Ectodermal cell (in vitro differentiated cells): ENCODE measurements around the gene RRP8. TPM values are rescaled to one million over a fixed set of nuclear protein-coding genes. Genes with fewer than 3 reads are reported as not detected.

Experiments
- H3K27ac ChIP-seq: 2 replicates; pipeline ENCODE4 v1.7.0; 2013; ENCODE audit warnings: mild to moderate bottlenecking, low read depth, low read length; ENCODE audit not compliant: insufficient read depth, poor library complexity, severe bottlenecking
- H3K27me3 ChIP-seq: 2 replicates; pipeline ENCODE4 v1.7.0; 2013; ENCODE audit warnings: mild to moderate bottlenecking, low read length; ENCODE audit not compliant: insufficient read depth, control insufficient read depth, poor library complexity, severe bottlenecking
- H3K36me3 ChIP-seq: one replicate; pipeline ENCODE4 v1.7.0; 2013; ENCODE audit warnings: low read length; ENCODE audit not compliant: control insufficient read depth, insufficient read depth
- H3K4me1 ChIP-seq: one replicate; pipeline ENCODE4 v1.7.0; 2013; ENCODE audit warnings: low read length; ENCODE audit not compliant: control insufficient read depth, insufficient read depth
- H3K4me3 ChIP-seq: 2 replicates; pipeline ENCODE4 v1.7.0; 2013; ENCODE audit warnings: low read depth, low read length, control low read depth; ENCODE audit not compliant: insufficient read depth
- H3K9me3 ChIP-seq: 2 replicates; pipeline ENCODE4 v1.7.0; 2013; ENCODE audit warnings: mild to moderate bottlenecking, low read length, moderate library complexity; ENCODE audit not compliant: control insufficient read depth
- WGBS, 2 experiments: methylation state at CpG; one replicate each; pipeline ENCODE4 v1.1.7; 2013; ENCODE audit warnings: missing lambda C conversion rate in 2 of 2; 5-methylcytosine and 5-hydroxymethylcytosine counted together
- polyA plus RNA-seq, 4 experiments: library from polyadenylated mRNA; stranded (reverse); fragments of 50-300 nt; gene quantifications; one replicate each; pipeline ENCODE4 v1.2.3, GENCODE V29; 2013

Gene RRP8
- polyA plus RNA-seq (2013, experiment 1 of 4): 14.4 TPM
- polyA plus RNA-seq (2013, experiment 2 of 4): 13.6 TPM
- 8.8 TPM for polyA plus RNA-seq (2013, experiment 3 of 4)
- 11.9 TPM for polyA plus RNA-seq (2013, experiment 4 of 4)

DNA sequence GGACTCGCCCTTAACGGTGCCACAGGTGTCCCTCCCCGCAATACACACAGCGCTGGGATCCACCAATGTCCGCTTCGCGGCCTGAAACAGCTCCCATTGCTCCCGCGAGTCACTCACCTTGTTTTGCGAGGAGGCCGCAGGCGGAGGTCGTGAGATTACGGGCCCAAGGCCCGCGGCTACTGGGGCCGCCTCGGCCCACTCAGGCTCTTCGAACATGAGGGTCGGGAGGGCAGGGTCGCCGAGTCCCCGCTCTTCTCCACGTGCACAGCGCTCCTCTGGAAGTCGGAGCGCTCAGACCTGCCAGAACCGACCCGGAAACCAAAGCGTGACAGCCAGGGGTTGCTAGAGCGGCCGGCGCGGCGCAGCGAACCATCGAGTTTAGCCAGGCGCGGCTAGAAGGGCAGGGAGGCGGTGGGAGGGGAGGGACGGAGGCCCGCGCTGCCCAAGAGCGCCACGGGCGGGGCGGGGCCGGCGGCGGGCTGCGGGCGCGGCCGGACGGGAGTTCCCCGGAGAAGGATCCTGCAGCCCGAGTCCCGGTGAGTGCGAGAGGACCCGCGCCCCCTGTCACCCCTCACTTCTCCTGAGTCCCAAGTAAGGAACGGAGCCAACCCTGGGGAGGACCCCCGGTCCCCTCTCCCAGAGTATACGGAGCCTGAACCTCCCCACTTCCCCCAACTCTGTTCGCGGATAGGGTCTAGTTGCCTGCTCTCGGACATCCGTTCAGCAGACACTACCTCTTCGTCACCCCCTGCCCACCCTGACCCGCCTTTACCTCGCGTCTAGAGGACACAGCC is at the start of gene RRP8, which contains the start of gene ILK:
Gene RRP8 (minus strand): TSS at position 330 of the 794 bp plus-strand sequence. CDS start 114 bp downstream, at position 216.
Gene ILK (plus strand): TSS at position 488 of the 794 bp plus-strand sequence. CDS start 498 bp downstream, outside the sequence.
- H3K4me3 ChIP-seq: peak within 1 kb of the TSS; percentile 57
- peak within 1 kb of the TSS; percentile 86 for H3K27ac ChIP-seq
- no peaks in the 10 kb centered on the region for H3K27me3 ChIP-seq
- WGBS, 2 experiments: 0% methylated on average over 72 of the region's 72 CpGs
- peaks cover 27% of the 10 kb centered on the region for H3K36me3 ChIP-seq
- no peaks in the 10 kb centered on the region for H3K9me3 ChIP-seq
- peaks cover 26% of the 10 kb centered on the region for H3K4me1 ChIP-seq

DNA sequence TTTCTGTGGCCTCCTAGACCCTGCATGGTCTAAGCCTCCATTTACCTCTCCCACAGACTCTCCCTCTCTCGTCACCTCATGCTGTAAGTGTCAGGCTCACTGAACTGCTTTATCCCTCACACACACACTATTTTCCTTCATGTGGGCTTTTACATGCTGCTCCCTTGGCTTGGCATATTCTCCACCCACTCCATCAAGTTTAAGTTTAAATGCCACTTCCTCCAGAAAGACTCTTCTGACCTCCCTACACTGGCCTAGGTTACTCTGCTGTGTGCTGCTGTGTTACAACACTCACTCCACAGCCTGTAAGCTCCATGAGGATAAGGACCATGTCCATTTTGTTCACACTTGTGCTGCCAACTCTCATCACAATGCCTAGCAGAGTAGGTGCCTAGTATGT is 49.7 kb upstream of the RRP8 start:
- peaks cover 37% of the 10 kb centered on the region for H3K27me3 ChIP-seq

DNA sequence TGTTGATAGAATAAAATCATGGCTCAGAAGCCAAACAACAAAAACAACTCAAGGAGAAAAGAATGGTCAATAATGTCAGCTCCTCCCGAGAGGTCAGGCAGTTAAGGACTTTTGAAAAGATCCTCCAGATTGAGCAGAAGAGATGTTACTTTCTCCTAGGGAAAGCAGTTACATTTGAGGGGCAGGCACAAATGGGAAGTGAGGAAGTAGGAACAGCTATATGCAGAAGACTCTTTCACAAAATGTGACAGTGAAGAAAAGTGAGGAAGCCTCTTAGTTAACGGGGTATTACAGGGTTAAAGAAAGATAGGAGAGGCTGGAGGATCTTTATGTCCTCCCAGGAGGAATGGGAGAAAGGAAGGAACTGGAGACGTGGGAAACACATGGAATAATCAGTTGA is 48.8 kb upstream of the RRP8 start:
- Histone ChIP-seq H3K27me3 (peaks cover 31% of the 10 kb centered on the region), H3K36me3 (no peaks in the 10 kb centered on the region), H3K9me3 (no peaks in the 10 kb centered on the region), H3K4me1 (peaks cover 17% of the 10 kb centered on the region), H3K4me3 (no peak overlapping the region), H3K27ac (no peak overlapping the region)
- WGBS, 2 experiments: 77 to 89% methylated on average over 3 of the region's 3 CpGs

More for the DNA sequence above, 49.7 kb upstream of the RRP8 start:
- H3K4me3 ChIP-seq: no peak overlapping the region
- no peak overlapping the region for H3K27ac ChIP-seq
- no peaks in the 10 kb centered on the region for H3K9me3 ChIP-seq
- H3K36me3 ChIP-seq: no peaks in the 10 kb centered on the region
- WGBS, 2 experiments: 86 to 89% methylated on average over 1 of the region's 1 CpG
- peaks cover 13% of the 10 kb centered on the region for H3K4me1 ChIP-seq

DNA sequence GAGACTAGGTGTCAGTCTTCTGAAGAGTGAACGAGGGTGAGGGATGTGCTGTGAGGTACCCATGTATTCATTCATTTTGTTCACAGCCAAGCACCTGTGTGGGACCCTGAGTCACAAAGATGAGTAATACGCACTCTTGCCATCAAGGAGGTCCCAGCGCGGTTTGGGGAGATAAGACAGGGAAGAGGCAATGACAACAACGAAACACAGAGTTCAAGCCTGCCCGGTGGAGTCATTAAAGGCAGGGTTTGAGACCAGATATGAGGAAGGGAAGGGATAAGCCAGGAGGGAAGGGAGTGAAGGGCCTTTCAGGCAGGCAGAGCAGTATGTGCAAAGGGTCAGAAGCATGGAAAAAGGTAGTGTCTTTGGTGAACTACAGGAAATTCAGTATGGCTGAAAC is 47.6 kb upstream of the RRP8 start:
- Histone ChIP-seq H3K27ac (no peak overlapping the region), H3K9me3 (no peaks in the 10 kb centered on the region), H3K4me1 (peaks cover 12% of the 10 kb centered on the region), H3K36me3 (no peaks in the 10 kb centered on the region), H3K27me3 (peaks cover 19% of the 10 kb centered on the region), H3K4me3 (no peak overlapping the region)
- 89 to 90% methylated on average over 6 of the region's 6 CpGs for WGBS, 2 experiments

DNA sequence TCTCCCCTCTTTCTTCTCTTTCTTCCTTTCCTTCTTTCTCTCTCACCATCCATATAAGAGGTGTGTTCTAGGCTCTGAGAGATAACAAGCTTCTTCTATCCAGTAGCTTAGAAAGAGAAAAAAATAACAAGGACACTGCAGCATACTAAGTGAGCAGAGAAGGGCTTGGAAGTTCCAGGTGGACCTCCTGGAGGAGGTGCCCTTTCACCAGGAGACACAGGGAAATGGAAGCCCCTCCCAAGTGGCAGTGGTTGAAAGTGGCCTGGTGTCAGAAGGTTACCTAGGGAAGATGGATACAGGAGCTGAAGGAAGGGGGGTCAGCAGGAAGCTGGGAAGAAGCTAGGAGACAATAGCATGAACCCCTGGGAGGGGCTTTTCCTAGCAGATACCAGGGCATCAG is 46.7 kb upstream of the RRP8 start:
- H3K4me3 ChIP-seq: no peak overlapping the region
- H3K27me3 ChIP-seq: peaks cover 17% of the 10 kb centered on the region
- H3K4me1 ChIP-seq: peaks cover 12% of the 10 kb centered on the region
- H3K27ac ChIP-seq: no peak overlapping the region
- no peaks in the 10 kb centered on the region for H3K36me3 ChIP-seq
- H3K9me3 ChIP-seq: no peaks in the 10 kb centered on the region

DNA sequence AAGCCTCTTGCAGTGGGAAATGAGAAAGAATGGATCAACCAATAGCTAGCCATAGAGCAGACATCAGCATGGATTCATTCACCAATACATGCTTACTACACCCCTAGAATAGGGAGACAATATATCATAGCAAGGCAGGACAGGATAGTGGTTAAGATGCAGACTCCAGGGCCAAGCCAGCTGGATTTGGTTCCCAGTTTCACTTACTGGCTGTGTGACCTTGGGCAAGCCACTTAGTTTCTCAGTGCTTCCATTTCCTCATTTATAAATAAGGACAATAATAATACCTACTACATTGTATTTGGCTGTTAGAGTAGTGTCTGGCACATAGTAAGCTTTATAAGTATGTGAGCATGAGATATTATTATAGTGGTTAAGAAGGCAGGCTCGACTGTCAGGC is 45.1 kb upstream of the RRP8 start:
- no peaks in the 10 kb centered on the region for H3K36me3 ChIP-seq
- H3K4me1 ChIP-seq: peaks cover 12% of the 10 kb centered on the region
- no peak overlapping the region for H3K27ac ChIP-seq
- 94% methylated on average over 1 of the region's 1 CpG for WGBS, 2 experiments
- no peak overlapping the region for H3K4me3 ChIP-seq
- H3K27me3 ChIP-seq: peaks cover 1% of the 10 kb centered on the region
- no peaks in the 10 kb centered on the region for H3K9me3 ChIP-seq

DNA sequence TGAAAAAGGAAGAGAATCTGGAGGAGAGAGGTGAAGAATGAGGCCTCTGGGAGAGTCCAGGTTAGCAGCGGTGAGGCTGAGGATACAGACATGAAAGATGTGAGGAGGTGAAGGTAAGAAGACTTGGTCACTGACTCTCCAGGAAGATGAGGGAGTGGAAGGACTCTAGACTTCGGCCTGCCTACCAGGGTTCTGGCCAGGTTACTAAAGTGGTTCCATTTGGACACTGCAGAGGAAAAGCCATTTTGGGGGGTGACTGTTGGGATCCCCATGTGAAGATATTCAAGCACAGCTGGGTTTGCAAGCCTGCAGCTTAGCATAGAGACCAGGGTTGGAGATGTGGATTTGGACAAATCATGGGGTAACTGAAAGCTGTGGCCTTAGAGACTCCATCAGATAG is 44.4 kb upstream of the RRP8 start:
- no peaks in the 10 kb centered on the region for H3K36me3 ChIP-seq
- H3K9me3 ChIP-seq: no peaks in the 10 kb centered on the region
- WGBS, 2 experiments: 94 to 96% methylated on average over 2 of the region's 2 CpGs
- no peaks in the 10 kb centered on the region for H3K27me3 ChIP-seq
- H3K4me3 ChIP-seq: no peak overlapping the region
- H3K4me1 ChIP-seq: peaks cover 12% of the 10 kb centered on the region
- no peak overlapping the region for H3K27ac ChIP-seq

DNA sequence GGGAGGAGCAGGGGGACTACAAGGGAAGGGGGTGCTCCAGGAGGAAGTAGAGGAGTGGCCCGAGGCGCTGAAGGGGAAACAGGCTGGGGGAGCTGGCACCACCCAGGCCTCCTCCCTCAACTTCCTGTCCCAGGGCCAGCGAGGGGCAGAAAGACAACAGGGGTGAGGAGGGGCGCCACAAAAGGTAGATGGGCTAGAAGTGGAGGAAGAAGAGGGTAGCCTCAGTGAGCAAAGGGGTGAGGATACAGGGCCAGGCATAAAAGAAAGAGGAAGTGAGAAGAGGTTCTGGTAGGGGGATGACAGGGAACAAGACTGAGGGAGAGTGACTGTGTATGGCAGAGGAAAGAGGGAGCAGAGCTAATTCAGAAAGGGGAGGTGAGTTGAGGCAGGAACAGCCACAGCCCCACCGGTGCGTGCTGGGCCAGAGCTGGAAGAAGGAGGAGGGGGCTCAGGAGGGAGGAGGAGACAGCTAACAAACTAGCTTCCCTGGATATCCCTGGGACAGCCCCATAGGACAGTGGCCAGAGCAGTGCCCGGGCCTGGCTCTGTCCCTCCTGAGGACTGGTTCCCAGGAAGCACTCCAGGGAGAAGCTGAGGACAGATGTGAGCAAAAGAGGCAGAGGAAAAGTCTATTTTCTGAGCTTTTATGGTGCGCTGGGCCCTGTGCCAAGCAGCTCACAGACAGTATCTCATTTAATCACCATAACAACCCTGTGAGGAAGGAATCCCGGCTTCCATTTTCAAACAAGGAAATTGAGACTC is 43.7 kb upstream of the RRP8 start:
- WGBS, 2 experiments: 62 to 65% methylated on average over 9 of the region's 9 CpGs
- Histone ChIP-seq H3K27me3 (no peaks in the 10 kb centered on the region), H3K27ac (no peak overlapping the region), H3K36me3 (no peaks in the 10 kb centered on the region), H3K9me3 (no peaks in the 10 kb centered on the region), H3K4me3 (no peak overlapping the region), H3K4me1 (peaks cover 12% of the 10 kb centered on the region)

DNA sequence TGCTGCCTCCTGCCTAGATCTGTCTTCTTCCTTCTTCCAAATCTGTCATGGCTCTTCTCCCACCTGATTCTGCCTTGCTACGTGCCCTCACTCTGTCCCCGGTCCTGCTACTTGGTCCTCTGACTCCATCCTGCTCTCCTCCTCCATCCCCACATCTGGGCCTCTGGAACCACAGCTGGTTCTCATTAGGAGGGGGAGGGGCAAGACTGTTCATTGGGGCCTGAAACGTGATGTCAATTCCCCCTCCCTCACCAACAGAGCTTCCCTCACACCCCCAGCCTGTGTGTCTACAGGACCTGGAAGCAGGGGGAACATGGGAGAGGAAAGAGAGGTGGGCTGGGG is 43.1 kb upstream of the RRP8 start:
- no peaks in the 10 kb centered on the region for H3K27me3 ChIP-seq
- 65 to 79% methylated on average over 2 to 3 of the region's 3 CpGs for WGBS, 2 experiments
- H3K4me3 ChIP-seq: no peak overlapping the region
- H3K4me1 ChIP-seq: peaks cover 12% of the 10 kb centered on the region
- no peaks in the 10 kb centered on the region for H3K36me3 ChIP-seq
- H3K27ac ChIP-seq: no peak overlapping the region
- no peaks in the 10 kb centered on the region for H3K9me3 ChIP-seq

DNA sequence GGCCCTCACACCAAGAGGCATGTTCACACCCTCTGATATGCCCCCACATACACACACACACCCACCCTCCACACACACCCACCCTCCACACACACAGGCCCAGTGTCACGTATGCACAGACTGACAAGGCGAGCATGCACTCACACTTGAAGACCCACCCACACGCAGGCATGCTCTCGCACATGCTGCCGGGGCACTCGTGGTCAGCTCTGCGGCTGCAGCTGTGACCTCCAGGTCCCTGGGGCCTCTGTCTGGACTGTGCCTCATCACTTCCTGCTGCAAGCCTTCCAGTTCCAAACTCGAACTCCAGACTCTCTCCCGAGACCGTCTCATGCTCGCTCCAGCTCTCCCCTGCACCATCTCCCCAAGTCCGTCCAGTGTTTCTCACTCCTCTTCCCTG is 42.7 kb upstream of the RRP8 start:
- no peaks in the 10 kb centered on the region for H3K9me3 ChIP-seq
- H3K27me3 ChIP-seq: no peaks in the 10 kb centered on the region
- no peaks in the 10 kb centered on the region for H3K36me3 ChIP-seq
- no peak overlapping the region for H3K4me3 ChIP-seq
- peaks cover 12% of the 10 kb centered on the region for H3K4me1 ChIP-seq
- WGBS, 2 experiments: 92 to 93% methylated on average over 12 of the region's 12 CpGs
- no peak overlapping the region for H3K27ac ChIP-seq
